NT2/D1 (cell line): ENCODE data around the gene PITPNM3.
A peak's percentile ranks its signal among the peaks of the same experiment; 100 is the strongest.

ENCODE experiments used
- DNase-seq: peaks from one replicate; pipeline ENCODE4 v3.0.0-alpha.2; 2011; ENCODE audit warnings: low read depth, low spot score
- H3K27me3 ChIP-seq: 2 replicates; pipeline ENCODE4 v1.6.0; 2011; ENCODE audit warnings: mild to moderate bottlenecking; ENCODE audit not compliant: insufficient read length, insufficient read depth
- H3K36me3 ChIP-seq: 2 replicates; pipeline ENCODE4 v1.6.1; 2011; ENCODE audit warnings: mild to moderate bottlenecking, low read length, mixed read lengths; ENCODE audit not compliant: insufficient read depth, insufficient read length
- H3K4me1 ChIP-seq: 2 replicates; pipeline ENCODE4 v1.5.1; 2011; ENCODE audit not compliant: insufficient read depth, insufficient read length
- H3K4me3 ChIP-seq: 2 replicates; pipeline ENCODE4 v1.5.1; 2011; ENCODE audit warnings: low read depth; ENCODE audit not compliant: insufficient read length
- H3K9ac ChIP-seq: 2 replicates; pipeline ENCODE4 v1.6.0; 2011; ENCODE audit warnings: low read depth; ENCODE audit not compliant: insufficient read length
- H3K9me3 ChIP-seq: 2 replicates; pipeline ENCODE4 v1.5.1; 2011; ENCODE audit warnings: mild to moderate bottlenecking, low read length; ENCODE audit not compliant: insufficient read depth
- SUZ12 ChIP-seq: IDR thresholded peaks from 2 replicates; pipeline ENCODE4 v1.6.1; 2011; ENCODE audit not compliant: insufficient read length, insufficient read depth; ENCODE audit errors: extremely low read depth
- YY1 ChIP-seq: IDR thresholded peaks from 2 replicates; pipeline ENCODE4 v1.6.1; 2011; ENCODE audit not compliant: insufficient read length, insufficient read depth
- ZNF274 ChIP-seq: IDR thresholded peaks from 2 replicates; pipeline ENCODE4 v1.6.1; 2011; ENCODE audit warnings: mild to moderate bottlenecking, low read depth, low read length

The PITPNM3 gene

GRCh38 chr17:6464446-6465041 lies 91.8 kb downstream of the PITPNM3 start:
- no peak for TF ChIP-seq YY1
- no peak for TF ChIP-seq SUZ12
- DNase-seq = no peak
- no peak overlapping the region for H3K9ac ChIP-seq
- no peaks in the 10 kb centered on the region for H3K9me3 ChIP-seq
- no peaks in the 10 kb centered on the region for H3K27me3 ChIP-seq
- H3K4me3 ChIP-seq = no peak overlapping the region
- peaks cover 13% of the 10 kb centered on the region for H3K4me1 ChIP-seq
- H3K36me3 ChIP-seq = no peaks in the 10 kb centered on the region

- H3K4me3 ChIP-seq = no peak overlapping the region
- no peak overlapping the region for H3K9ac ChIP-seq
- TF ChIP-seq YY1 (no peak), ZNF274 (no peak), SUZ12 (no peak)
- peaks cover 13% of the 10 kb centered on the region for H3K4me1 ChIP-seq
- H3K36me3 ChIP-seq = no peaks in the 10 kb centered on the region
- no peaks in the 10 kb centered on the region for H3K27me3 ChIP-seq
- H3K9me3 ChIP-seq = no peaks in the 10 kb centered on the region
- no peak for DNase-seq
Observed at GRCh38 chr17:6463616-6464445, 92.5 kb downstream of the PITPNM3 start.

- H3K36me3 ChIP-seq = no peaks in the 10 kb centered on the region
- no peaks in the 10 kb centered on the region for H3K27me3 ChIP-seq
- TF ChIP-seq SUZ12 (no peak), YY1 (no peak), ZNF274 (no peak)
- no peak overlapping the region for H3K4me3 ChIP-seq
- H3K9me3 ChIP-seq = no peaks in the 10 kb centered on the region
- peaks cover 16% of the 10 kb centered on the region for H3K4me1 ChIP-seq
- DNase-seq = no peak
- peak overlapping the region; percentile 67 for H3K9ac ChIP-seq
Observed at GRCh38 chr17:6462692-6463091, 93.7 kb downstream of the PITPNM3 start.

GRCh38 chr17:6461792-6462524 lies 94.4 kb downstream of the PITPNM3 start:
- DNase-seq = peak; percentile 73
- Histone ChIP-seq H3K36me3 (no peaks in the 10 kb centered on the region), H3K4me3 (no peak overlapping the region), H3K4me1 (peaks cover 17% of the 10 kb centered on the region), H3K9me3 (no peaks in the 10 kb centered on the region), H3K9ac (peak overlapping the region; percentile 64), H3K27me3 (no peaks in the 10 kb centered on the region)
- TF ChIP-seq YY1 (no peak), ZNF274 (no peak), SUZ12 (no peak)

GRCh38 chr17:6461246-6461645 lies 95.1 kb downstream of the PITPNM3 start:
- H3K9me3 ChIP-seq = no peaks in the 10 kb centered on the region
- H3K4me3 ChIP-seq = no peak overlapping the region
- H3K9ac ChIP-seq = peak overlapping the region; percentile 64

GRCh38 chr17:6460531-6461161 lies 95.7 kb downstream of the PITPNM3 start:
- no peak for TF ChIP-seq SUZ12
- TF ChIP-seq YY1 = no peak
- no peak for TF ChIP-seq ZNF274
- Histone ChIP-seq H3K4me3 (no peak overlapping the region), H3K9me3 (no peaks in the 10 kb centered on the region), H3K27me3 (no peaks in the 10 kb centered on the region), H3K4me1 (peaks cover 21% of the 10 kb centered on the region), H3K36me3 (no peaks in the 10 kb centered on the region), H3K9ac (peak overlapping the region; percentile 64)
- no peak for DNase-seq

More at GRCh38 chr17:6461246-6461645, 95.1 kb downstream of the PITPNM3 start:
- Histone ChIP-seq H3K27me3 (no peaks in the 10 kb centered on the region), H3K36me3 (no peaks in the 10 kb centered on the region), H3K4me1 (peaks cover 21% of the 10 kb centered on the region)
- DNase-seq = no peak
- TF ChIP-seq YY1 = no peak
- no peak for TF ChIP-seq ZNF274
- no peak for TF ChIP-seq SUZ12
